A549 (cell line): ENCODE data around the gene HSPB9. TPM values are rescaled to one million over a fixed set of nuclear protein-coding genes. Genes with fewer than 3 reads are reported as not detected.

Experiments
- ATAC-seq, 2 experiments: fragments of 200-7000 bp in 1 of 2; fragments of >200 bp in 1 of 2; cut with Nextera tagmentation in 1 of 2; cut with Tn5 transposase in 1 of 2; 3 replicates each; pipeline versions ENCODE4 v1.8.0 to v1.9.1; 2018 to 2020; ENCODE audit warnings: mild to moderate bottlenecking in 1 of 2, moderate library complexity in 1 of 2
- CTCF ChIA-PET: fragments of 300-600 bp; sonication (Branson Sonifier 250); formaldehyde crosslinking; extraction: SDS; loops from one replicate; lab custom pipeline; 2021; ENCODE audit warnings: antibody characterized with exemption, inconsistent platforms; lab: Yijun Ruan, JAX
- POLR2A ChIA-PET: fragments of 350-600 bp; formaldehyde crosslinking; extraction: SDS; loops from one replicate; lab custom pipeline; 2021; ENCODE audit warnings: antibody characterized with exemption, inconsistent platforms; lab: Yijun Ruan, JAX
- DNase-seq, 2 experiments: peaks; one replicate each; pipeline versions ENCODE4 v3.0.0 to v3.0.0-alpha.2; 2011 to 2016; ENCODE audit warnings: low read depth in 1 of 2, low spot score in 1 of 2
- FAIRE-seq: peaks from 2 replicates; lab custom pipeline; 2011; peaks lifted over from hg19 to GRCh38; lab: Jason Lieb, UNC
- H3K27ac ChIP-seq, 2 experiments: fragments of >200 bp; sonication (Bioruptor Twin); formaldehyde crosslinking; 3 replicates each; pipeline ENCODE4 v1.5.1; 2016 to 2017
- H3K4me1 ChIP-seq: fragments of >200 bp; sonication (Bioruptor Twin); formaldehyde crosslinking; 3 replicates; pipeline ENCODE4 v1.6.1; 2016
- H3K4me2 ChIP-seq: fragments of >200 bp; sonication (Bioruptor Twin); formaldehyde crosslinking; 3 replicates; pipeline ENCODE4 v1.6.1; 2016
- H3K4me3 ChIP-seq: fragments of >200 bp; sonication (Bioruptor Twin); formaldehyde crosslinking; 3 replicates; pipeline ENCODE4 v1.5.1; 2016
- H3K9me3 ChIP-seq: fragments of >200 bp; sonication (Bioruptor Twin); formaldehyde crosslinking; 3 replicates; pipeline ENCODE4 v1.6.1; 2016
- CBX2 ChIP-seq: fragments of 200-600 bp; sonication (generic); IDR thresholded peaks from 2 replicates; pipeline ENCODE4 v1.6.1; 2016; ENCODE audit warnings: low read depth, mild to moderate bottlenecking, borderline replicate concordance
- CHD2 ChIP-seq: fragments of 150-350 bp; IDR thresholded peaks from 2 replicates; pipeline ENCODE4 v1.6.1; 2014; ENCODE audit warnings: low read length; ENCODE audit not compliant: partially characterized antibody
- CHD4 ChIP-seq: fragments of 200-600 bp; sonication (generic); IDR thresholded peaks from 2 replicates; pipeline ENCODE4 v1.6.1; 2016; ENCODE audit warnings: antibody characterized with exemption, mild to moderate bottlenecking, borderline replicate concordance
- CTCF ChIP-seq: fragments of >200 bp; sonication (Bioruptor Twin); formaldehyde crosslinking; IDR thresholded peaks from 3 replicates; pipeline ENCODE4 v1.5.1; 2016
- EHF ChIP-seq: fragments of 250-450 bp; sonication (Bioruptor Pico); IDR thresholded peaks from 2 replicates; pipeline ENCODE4 v1.5.0; 2020; ENCODE audit warnings: mild to moderate bottlenecking
- EHMT2 ChIP-seq: fragments of 200-600 bp; sonication (generic); IDR thresholded peaks from 2 replicates; pipeline ENCODE4 v1.6.1; 2016; ENCODE audit warnings: antibody characterized with exemption, low read depth, mild to moderate bottlenecking, moderate library complexity
- ESRRA ChIP-seq: fragments of 150-350 bp; IDR thresholded peaks from 2 replicates; pipeline ENCODE4 v1.6.1; 2014; ENCODE audit warnings: mild to moderate bottlenecking, low read length, borderline replicate concordance
- HDAC2 ChIP-seq: fragments of 200-600 bp; sonication (generic); IDR thresholded peaks from 2 replicates; pipeline ENCODE4 v1.6.1; 2016
- HEYL ChIP-seq: fragments of 250-450 bp; sonication (Bioruptor Pico); IDR thresholded peaks from 2 replicates; pipeline ENCODE4 v1.8.0; 2021; ENCODE audit warnings: mild to moderate bottlenecking, moderate library complexity
- JUNB ChIP-seq: fragments of >200 bp; sonication (Bioruptor Twin); formaldehyde crosslinking; IDR thresholded peaks from 2 replicates; pipeline ENCODE4 v1.6.1; 2016
- KDM1A ChIP-seq: fragments of 200-600 bp; sonication (generic); IDR thresholded peaks from 2 replicates; pipeline ENCODE4 v1.6.1; 2016; ENCODE audit warnings: low read depth, mild to moderate bottlenecking
- KDM5A ChIP-seq: fragments of 200-600 bp; sonication (generic); IDR thresholded peaks from 2 replicates; pipeline ENCODE4 v1.6.1; 2016; ENCODE audit warnings: antibody characterized with exemption, mild to moderate bottlenecking
- MAFK ChIP-seq: fragments of 450-650 bp; IDR thresholded peaks from 2 replicates; pipeline ENCODE4 v1.6.1; 2014; ENCODE audit not compliant: partially characterized antibody
- MYC ChIP-seq: IDR thresholded peaks from 2 replicates; pipeline ENCODE4 v1.6.1; 2012; ENCODE audit warnings: mild to moderate bottlenecking, inconsistent platforms, low read length, improper control_type of control experiment, borderline replicate concordance
- NFE2L2 ChIP-seq: fragments of 150-350 bp; conservative IDR thresholded peaks from 2 replicates; pipeline ENCODE4 v1.6.1; 2014; ENCODE audit warnings: low read length
- POLR2AphosphoS2 ChIP-seq: conservative IDR thresholded peaks from 2 replicates; pipeline ENCODE4 v1.6.1; 2012; ENCODE audit warnings: low read length, improper control_type of control experiment, inconsistent platforms
- RARB ChIP-seq: fragments of 250-450 bp; sonication (Bioruptor Pico); IDR thresholded peaks from 2 replicates; pipeline ENCODE4 v1.8.0; 2021; ENCODE audit warnings: mild to moderate bottlenecking, moderate library complexity
- SMC3 ChIP-seq: fragments of >200 bp; sonication (Bioruptor Twin); formaldehyde crosslinking; IDR thresholded peaks from 3 replicates; pipeline ENCODE4 v1.6.1; 2018; ENCODE audit warnings: inconsistent platforms
- TP53 ChIP-seq: fragments of 250-450 bp; sonication (Bioruptor Pico); IDR thresholded peaks from 2 replicates; pipeline ENCODE4 v1.5.0; 2021; ENCODE audit warnings: mild to moderate bottlenecking, moderate library complexity
- ZNF302 ChIP-seq: fragments of 250-450 bp; sonication (Bioruptor Pico); IDR thresholded peaks from 2 replicates; pipeline ENCODE4 v1.9.0; 2021; ENCODE audit warnings: inconsistent platforms, mild to moderate bottlenecking, moderate library complexity
- WGBS: methylation state at CpG from one replicate; pipeline ENCODE4 v1.1.6; 2017; ENCODE audit errors: missing lambda C conversion rate; 5-methylcytosine and 5-hydroxymethylcytosine counted together
- polyA plus RNA-seq, 4 experiments: library from polyadenylated mRNA; depleted of rRNA in 3 of 4; stranded (reverse); fragments of >200 nt; fragmentation: RNase III in 1 of 4; extraction: RNeasy Plus Mini Kit Qiagen cat#74134 plus additional on column Dnase treatment in 1 of 4; gene quantifications; 2 replicates in 3 of 4; 3 replicates in 1 of 4; pipeline ENCODE4 v1.2.3, GENCODE V29; 2011 to 2017
- TF ChIP-seq, protein P1 (sequence below): fragments of 150-350 bp; IDR thresholded peaks from 2 replicates; pipeline ENCODE4 v1.6.1; 2014; ENCODE audit warnings: low read depth, mild to moderate bottlenecking, low read length
- TF ChIP-seq, protein P2 (sequence below): IDR thresholded peaks from 2 replicates; pipeline ENCODE4 v1.6.1; 2012; ENCODE audit warnings: low read depth, borderline replicate concordance

Gene HSPB9
- polyA plus RNA-seq, 2 of the 4 experiments (the other 2 are of a cell fraction), result 0.04 TPM; not detected in 1

GRCh38 chr17:42078396-42079043 is 44.1 kb upstream of the HSPB9 start:
- Histone ChIP-seq H3K4me2 (no peak overlapping the region), H3K9me3 (no peaks in the 10 kb centered on the region), H3K27ac (no peak overlapping the region), H3K4me3 (no peak overlapping the region), H3K4me1 (peaks cover 9% of the 10 kb centered on the region; the same call in 1 of the 3 replicates)
- FAIRE-seq (peak; percentile 28), DNase-seq (no peak), ATAC-seq (no peak)
- WGBS, result 84% methylated on average over 8 of the region's 8 CpGs
- TF ChIP-seq TP53 (CRISPR knock-in tag), result no peak
- CTCF ChIA-PET, result interaction anchor here (0.7 to 8.1 kb wide), 3 partner anchors 12 to 341 kb away, joined by 4 to 85 read pairs (median 6); no protein-coding TSS in a partner anchor
- POLR2A ChIA-PET, result no interaction called here

- DNase-seq (no peak), ATAC-seq (no peak), FAIRE-seq (no peak)
- no peak overlapping the region for H3K4me2 ChIP-seq
- peaks cover 9% of the 10 kb centered on the region; the same call in 1 of the 3 replicates for H3K4me1 ChIP-seq
- POLR2A ChIA-PET, result no interaction called here
- H3K9me3 ChIP-seq, result no peaks in the 10 kb centered on the region
- H3K27ac ChIP-seq, result no peak overlapping the region
- no peak overlapping the region for H3K4me3 ChIP-seq
- CTCF ChIA-PET, result interaction anchor here (0.6 to 8.1 kb wide), 13 partner anchors 8 to 438 kb away, joined by 3 to 85 read pairs (median 4); no protein-coding TSS in a partner anchor
- no peak for TF ChIP-seq EHF (CRISPR knock-in tag)
- TF ChIP-seq CBX2, result no peak
- TF ChIP-seq JUNB, result no peak
- no peak for TF ChIP-seq POLR2AphosphoS2
- TF ChIP-seq NFE2L2, result no peak
- TF ChIP-seq, protein P1, sequence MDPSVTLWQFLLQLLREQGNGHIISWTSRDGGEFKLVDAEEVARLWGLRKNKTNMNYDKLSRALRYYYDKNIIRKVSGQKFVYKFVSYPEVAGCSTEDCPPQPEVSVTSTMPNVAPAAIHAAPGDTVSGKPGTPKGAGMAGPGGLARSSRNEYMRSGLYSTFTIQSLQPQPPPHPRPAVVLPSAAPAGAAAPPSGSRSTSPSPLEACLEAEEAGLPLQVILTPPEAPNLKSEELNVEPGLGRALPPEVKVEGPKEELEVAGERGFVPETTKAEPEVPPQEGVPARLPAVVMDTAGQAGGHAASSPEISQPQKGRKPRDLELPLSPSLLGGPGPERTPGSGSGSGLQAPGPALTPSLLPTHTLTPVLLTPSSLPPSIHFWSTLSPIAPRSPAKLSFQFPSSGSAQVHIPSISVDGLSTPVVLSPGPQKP, result no peak
- no peak for TF ChIP-seq ESRRA
- TF ChIP-seq, protein P2, sequence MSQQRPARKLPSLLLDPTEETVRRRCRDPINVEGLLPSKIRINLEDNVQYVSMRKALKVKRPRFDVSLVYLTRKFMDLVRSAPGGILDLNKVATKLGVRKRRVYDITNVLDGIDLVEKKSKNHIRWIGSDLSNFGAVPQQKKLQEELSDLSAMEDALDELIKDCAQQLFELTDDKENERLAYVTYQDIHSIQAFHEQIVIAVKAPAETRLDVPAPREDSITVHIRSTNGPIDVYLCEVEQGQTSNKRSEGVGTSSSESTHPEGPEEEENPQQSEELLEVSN, result no peak
- 71% methylated on average over 2 of the region's 2 CpGs for WGBS
These were observed 43.1 kb upstream of the HSPB9 start for GRCh38 chr17:42079541-42079940.

GRCh38 chr17:42081516-42082129 is 41.0 kb upstream of the HSPB9 start:
- Histone ChIP-seq H3K27ac (no peak overlapping the region), H3K4me3 (no peak overlapping the region), H3K4me1 (peaks cover 9% of the 10 kb centered on the region; the same call in 1 of the 3 replicates), H3K4me2 (no peak overlapping the region), H3K9me3 (no peaks in the 10 kb centered on the region)
- WGBS, result 56% methylated on average over 9 of the region's 9 CpGs
- DNase-seq (no peak), ATAC-seq (peak; percentile 42 to 50; a peak in 4 of 6 replicates), FAIRE-seq (no peak)
- no peak for TF ChIP-seq CHD4
- TF ChIP-seq RARB (CRISPR knock-in tag), result no peak
- TF ChIP-seq SMC3, result no peak
- ChIA-PET CTCF (interaction anchor here (1.0 to 8.1 kb wide), 5 partner anchors 15 to 119 kb away, joined by 4 to 85 read pairs (median 4); no protein-coding TSS in a partner anchor), POLR2A (no interaction called here)

DNA sequence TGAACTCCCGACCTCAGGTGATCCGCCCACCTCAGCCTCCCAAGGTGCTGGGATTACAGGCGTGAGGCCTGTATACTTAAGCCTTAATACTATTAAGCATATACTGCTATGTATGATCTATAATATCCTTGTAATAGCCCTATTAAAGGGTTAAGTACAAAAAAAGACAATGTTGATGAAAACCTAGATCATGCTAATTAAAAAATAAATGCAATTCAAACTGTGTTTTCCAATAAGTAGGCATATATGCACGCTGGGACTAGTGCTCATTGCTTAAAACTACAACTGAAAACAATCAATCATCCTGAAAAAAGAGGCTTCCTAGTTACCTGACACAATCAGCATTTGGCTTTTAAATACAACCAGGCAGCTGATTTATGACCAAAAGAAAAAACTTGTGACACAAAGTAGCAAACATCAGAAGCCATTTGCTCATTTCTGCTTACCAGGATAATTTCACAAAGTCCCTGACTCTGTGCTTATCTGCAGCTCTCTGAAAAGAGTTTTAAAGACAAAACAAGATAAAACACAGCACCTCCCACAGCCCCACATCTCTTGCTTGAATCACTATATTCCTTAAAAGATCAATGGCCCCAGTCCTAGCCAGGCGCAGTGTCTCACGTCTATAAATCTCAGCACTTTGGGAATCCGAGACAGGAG is 35.4 kb upstream of the HSPB9 start:
- no peak for FAIRE-seq
- H3K4me3 ChIP-seq, result no peak overlapping the region

More for the DNA sequence above, 35.4 kb upstream of the HSPB9 start:
- ChIA-PET POLR2A (no interaction called here), CTCF (interaction anchor here (0.6 to 39.5 kb wide), 10 partner anchors 8 to 275 kb away, joined by 3 to 658 read pairs (median 4); partner anchors contain the start of genes DNAJC7, KAT2A, NKIRAS2 and P3H4)
- no peak overlapping the region for H3K4me2 ChIP-seq
- no peak for DNase-seq
- ATAC-seq, result no peak
- no peaks in the 10 kb centered on the region for H3K9me3 ChIP-seq
- no peak overlapping the region for H3K27ac ChIP-seq
- TF ChIP-seq MAFK, result no peak
- no peak for TF ChIP-seq KDM1A
- no peak for TF ChIP-seq ZNF302
- TF ChIP-seq TP53 (CRISPR knock-in tag), result no peak
- TF ChIP-seq HDAC2, result no peak
- no peak for TF ChIP-seq CTCF
- TF ChIP-seq EHMT2, result no peak
- TF ChIP-seq HEYL (CRISPR knock-in tag), result no peak
- no peak for TF ChIP-seq MYC
- TF ChIP-seq SMC3, result no peak
- no peak for TF ChIP-seq CHD2
- TF ChIP-seq KDM5A, result no peak
- TF ChIP-seq, all 56 proteins: peak for 0
- peaks cover 4% of the 10 kb centered on the region; the same call in 1 of the 3 replicates for H3K4me1 ChIP-seq
- 79% methylated on average over 7 of the region's 7 CpGs for WGBS
